GM12878 (cell line): ENCODE results near the gene LRRC3C. TPM values are rescaled to one million over a fixed set of nuclear protein-coding genes. Genes with fewer than 3 reads are reported as not detected.
A peak's percentile ranks its signal among the peaks of the same experiment; 100 is the strongest.

ENCODE experiments used
- BHLHE40 ChIP-seq, 2 experiments: fragments of 450-650 bp in 1 of 2; IDR thresholded peaks; 2 replicates each; pipeline ENCODE4 v1.6.1; 2011 to 2017; ENCODE audit warnings: low read depth in 2 of 2, borderline replicate concordance in 1 of 2, improper control_type of control experiment in 1 of 2, low read length in 1 of 2, mild to moderate bottlenecking in 1 of 2
- CEBPB ChIP-seq, 2 experiments: fragments of 150-350 bp in 1 of 2; IDR thresholded peaks; 2 replicates each; pipeline ENCODE4 v1.6.1; 2012 to 2014; ENCODE audit warnings: low read depth in 2 of 2, low read length in 2 of 2, borderline replicate concordance in 1 of 2, inconsistent platforms in 1 of 2
- FOXK2 ChIP-seq: fragments of 450-650 bp; IDR thresholded peaks from 2 replicates; pipeline ENCODE4 v1.6.1; 2017; ENCODE audit warnings: mild to moderate bottlenecking, moderate library complexity
- HSF1 ChIP-seq: fragments of 150-350 bp; IDR thresholded peaks from 2 replicates; pipeline ENCODE4 v1.6.1; 2014; ENCODE audit warnings: mild to moderate bottlenecking, low read depth, low read length
- NFIC ChIP-seq: IDR thresholded peaks from 2 replicates; pipeline ENCODE4 v1.6.1; 2012; ENCODE audit warnings: low read depth, mild to moderate bottlenecking, inconsistent platforms, low read length, moderate library complexity
- NR2F1 ChIP-seq: fragments of 450-650 bp; conservative IDR thresholded peaks from 2 replicates; pipeline ENCODE4 v1.6.1; 2017; ENCODE audit warnings: mild to moderate bottlenecking
- PAX8 ChIP-seq: fragments of 450-650 bp; IDR thresholded peaks from 2 replicates; pipeline ENCODE4 v1.6.1; 2017; ENCODE audit warnings: mild to moderate bottlenecking, moderate library complexity
- RB1 ChIP-seq: fragments of 450-650 bp; formaldehyde crosslinking; IDR thresholded peaks from 2 replicates; pipeline ENCODE4 v1.6.1; 2017; ENCODE audit warnings: mild to moderate bottlenecking, borderline replicate concordance
- RBBP5 ChIP-seq: fragments of 200-600 bp; sonication (generic); conservative IDR thresholded peaks from 2 replicates; pipeline ENCODE4 v1.6.1; 2016
- SP1 ChIP-seq: IDR thresholded peaks from one replicate; pipeline ENCODE4 v1.6.1; 2011; ENCODE audit warnings: low read depth, low read length
- SREBF1 ChIP-seq: IDR thresholded peaks from 2 replicates; pipeline ENCODE4 v1.6.1; 2012; ENCODE audit warnings: mild to moderate bottlenecking, low read length
- STAT3 ChIP-seq: IDR thresholded peaks from 2 replicates; pipeline ENCODE4 v1.6.1; 2011; ENCODE audit warnings: low read depth, low read length, improper control_type of control experiment
- polyA plus RNA-seq, 11 experiments: library from polyadenylated mRNA; depleted of rRNA in 4 of 11; unstranded in 6 of 11; stranded (reverse) in 5 of 11; fragments of >200 nt; fragmentation: Nextera tagmentation in 4 of 11; fragmentation: Illumina TruSeq in 1 of 11; extraction: Ambion mirVana in 4 of 11; extraction: Trizol in 1 of 11; gene quantifications; 1 replicate in 1 of 11; 2 replicates in 10 of 11; pipeline versions ENCODE4 v1.2.1 to v1.2.3, GENCODE V29; 2011 to 2016; ENCODE audit warnings: inconsistent platforms in 2 of 11, missing spikeins in 2 of 11, low read depth in 1 of 11
- total RNA-seq, 4 experiments: library from RNA; depleted of rRNA in 3 of 4; stranded (reverse); fragments of >200 nt in 3 of 4; fragmentation: Illumina TruSeq in 1 of 4; extraction: Trizol in 1 of 4; gene quantifications; 2 replicates each; pipeline versions ENCODE4 v1.2.1 to v1.2.3, GENCODE V29; 2013 to 2021
- TF ChIP-seq, protein P1 (sequence below): fragments of 450-650 bp; IDR thresholded peaks from 2 replicates; pipeline ENCODE4 v1.6.1; 2017; ENCODE audit warnings: mild to moderate bottlenecking
- TF ChIP-seq, protein P2 (sequence below): fragments of 450-650 bp; IDR thresholded peaks from 2 replicates; pipeline ENCODE4 v1.6.1; 2018; ENCODE audit warnings: mild to moderate bottlenecking, low read depth, moderate library complexity; ENCODE audit not compliant: partially characterized antibody
- TF ChIP-seq, protein P3 (sequence below): fragments of 450-650 bp; formaldehyde crosslinking; IDR thresholded peaks from 2 replicates; pipeline ENCODE4 v1.4.0; 2022; ENCODE audit warnings: mild to moderate bottlenecking, moderate library complexity
- TF ChIP-seq, protein P4 (sequence below): IDR thresholded peaks from 2 replicates; pipeline ENCODE4 v1.6.1; 2012; ENCODE audit warnings: mild to moderate bottlenecking, low read depth, low read length

Gene LRRC3C
- total and polyA plus RNA-seq, 10 of the 15 experiments (the other 5 are each of a cell fraction or from before 2014, with no cell fraction given), result not detected

GRCh38 chr17:39928858-39929645 lies 1.5 kb downstream of the LRRC3C start (continued):
- no peak for TF ChIP-seq FOXK2
- TF ChIP-seq NR2F1, result no peak
- TF ChIP-seq, protein P1, sequence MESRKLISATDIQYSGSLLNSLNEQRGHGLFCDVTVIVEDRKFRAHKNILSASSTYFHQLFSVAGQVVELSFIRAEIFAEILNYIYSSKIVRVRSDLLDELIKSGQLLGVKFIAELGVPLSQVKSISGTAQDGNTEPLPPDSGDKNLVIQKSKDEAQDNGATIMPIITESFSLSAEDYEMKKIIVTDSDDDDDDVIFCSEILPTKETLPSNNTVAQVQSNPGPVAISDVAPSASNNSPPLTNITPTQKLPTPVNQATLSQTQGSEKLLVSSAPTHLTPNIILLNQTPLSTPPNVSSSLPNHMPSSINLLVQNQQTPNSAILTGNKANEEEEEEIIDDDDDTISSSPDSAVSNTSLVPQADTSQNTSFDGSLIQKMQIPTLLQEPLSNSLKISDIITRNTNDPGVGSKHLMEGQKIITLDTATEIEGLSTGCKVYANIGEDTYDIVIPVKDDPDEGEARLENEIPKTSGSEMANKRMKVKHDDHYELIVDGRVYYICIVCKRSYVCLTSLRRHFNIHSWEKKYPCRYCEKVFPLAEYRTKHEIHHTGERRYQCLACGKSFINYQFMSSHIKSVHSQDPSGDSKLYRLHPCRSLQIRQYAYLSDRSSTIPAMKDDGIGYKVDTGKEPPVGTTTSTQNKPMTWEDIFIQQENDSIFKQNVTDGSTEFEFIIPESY, result no peak
- TF ChIP-seq RB1, result no peak
- no peak for TF ChIP-seq STAT3
- no peak for TF ChIP-seq PAX8
- TF ChIP-seq, protein P2, sequence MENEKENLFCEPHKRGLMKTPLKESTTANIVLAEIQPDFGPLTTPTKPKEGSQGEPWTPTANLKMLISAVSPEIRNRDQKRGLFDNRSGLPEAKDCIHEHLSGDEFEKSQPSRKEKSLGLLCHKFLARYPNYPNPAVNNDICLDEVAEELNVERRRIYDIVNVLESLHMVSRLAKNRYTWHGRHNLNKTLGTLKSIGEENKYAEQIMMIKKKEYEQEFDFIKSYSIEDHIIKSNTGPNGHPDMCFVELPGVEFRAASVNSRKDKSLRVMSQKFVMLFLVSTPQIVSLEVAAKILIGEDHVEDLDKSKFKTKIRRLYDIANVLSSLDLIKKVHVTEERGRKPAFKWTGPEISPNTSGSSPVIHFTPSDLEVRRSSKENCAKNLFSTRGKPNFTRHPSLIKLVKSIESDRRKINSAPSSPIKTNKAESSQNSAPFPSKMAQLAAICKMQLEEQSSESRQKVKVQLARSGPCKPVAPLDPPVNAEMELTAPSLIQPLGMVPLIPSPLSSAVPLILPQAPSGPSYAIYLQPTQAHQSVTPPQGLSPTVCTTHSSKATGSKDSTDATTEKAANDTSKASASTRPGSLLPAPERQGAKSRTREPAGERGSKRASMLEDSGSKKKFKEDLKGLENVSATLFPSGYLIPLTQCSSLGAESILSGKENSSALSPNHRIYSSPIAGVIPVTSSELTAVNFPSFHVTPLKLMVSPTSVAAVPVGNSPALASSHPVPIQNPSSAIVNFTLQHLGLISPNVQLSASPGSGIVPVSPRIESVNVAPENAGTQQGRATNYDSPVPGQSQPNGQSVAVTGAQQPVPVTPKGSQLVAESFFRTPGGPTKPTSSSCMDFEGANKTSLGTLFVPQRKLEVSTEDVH, result no peak
- TF ChIP-seq, protein P3, sequence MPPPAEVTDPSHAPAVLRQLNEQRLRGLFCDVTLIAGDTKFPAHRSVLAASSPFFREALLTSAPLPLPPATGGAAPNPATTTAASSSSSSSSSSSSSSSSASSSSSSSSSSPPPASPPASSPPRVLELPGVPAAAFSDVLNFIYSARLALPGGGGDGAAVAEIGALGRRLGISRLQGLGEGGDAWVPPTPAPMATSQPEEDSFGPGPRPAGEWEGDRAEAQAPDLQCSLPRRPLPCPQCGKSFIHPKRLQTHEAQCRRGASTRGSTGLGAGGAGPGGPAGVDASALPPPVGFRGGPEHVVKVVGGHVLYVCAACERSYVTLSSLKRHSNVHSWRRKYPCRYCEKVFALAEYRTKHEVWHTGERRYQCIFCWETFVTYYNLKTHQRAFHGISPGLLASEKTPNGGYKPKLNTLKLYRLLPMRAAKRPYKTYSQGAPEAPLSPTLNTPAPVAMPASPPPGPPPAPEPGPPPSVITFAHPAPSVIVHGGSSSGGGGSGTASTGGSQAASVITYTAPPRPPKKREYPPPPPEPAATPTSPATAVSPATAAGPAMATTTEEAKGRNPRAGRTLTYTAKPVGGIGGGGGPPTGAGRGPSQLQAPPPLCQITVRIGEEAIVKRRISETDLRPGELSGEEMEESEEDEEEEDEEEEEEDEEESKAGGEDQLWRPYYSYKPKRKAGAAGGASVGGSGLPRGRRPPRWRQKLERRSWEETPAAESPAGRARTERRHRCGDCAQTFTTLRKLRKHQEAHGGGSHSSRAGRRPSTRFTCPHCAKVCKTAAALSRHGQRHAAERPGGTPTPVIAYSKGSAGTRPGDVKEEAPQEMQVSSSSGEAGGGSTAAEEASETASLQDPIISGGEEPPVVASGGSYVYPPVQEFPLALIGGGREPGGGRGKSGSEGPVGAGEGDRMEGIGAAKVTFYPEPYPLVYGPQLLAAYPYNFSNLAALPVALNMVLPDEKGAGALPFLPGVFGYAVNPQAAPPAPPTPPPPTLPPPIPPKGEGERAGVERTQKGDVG (CRISPR knock-in tag), result no peak
- TF ChIP-seq NFIC, result peak; percentile 84
- 0 out of 4 replicates have a peak, but pooled peaks of 1 of the 2 experiments have one; percentile 7 for TF ChIP-seq BHLHE40 (IDR thresholded peaks at IDR 0.05; ENCODE audit: borderline replicate concordance in 1 of 2, low read depth in 2 of 2, low read length in 1 of 2)
- TF ChIP-seq CEBPB (IDR thresholded peaks at IDR 0.05; ENCODE audit: borderline replicate concordance in 1 of 2, low read depth in 2 of 2, low read length in 2 of 2), result no peak
- no peak for TF ChIP-seq SP1
- TF ChIP-seq, protein P4, sequence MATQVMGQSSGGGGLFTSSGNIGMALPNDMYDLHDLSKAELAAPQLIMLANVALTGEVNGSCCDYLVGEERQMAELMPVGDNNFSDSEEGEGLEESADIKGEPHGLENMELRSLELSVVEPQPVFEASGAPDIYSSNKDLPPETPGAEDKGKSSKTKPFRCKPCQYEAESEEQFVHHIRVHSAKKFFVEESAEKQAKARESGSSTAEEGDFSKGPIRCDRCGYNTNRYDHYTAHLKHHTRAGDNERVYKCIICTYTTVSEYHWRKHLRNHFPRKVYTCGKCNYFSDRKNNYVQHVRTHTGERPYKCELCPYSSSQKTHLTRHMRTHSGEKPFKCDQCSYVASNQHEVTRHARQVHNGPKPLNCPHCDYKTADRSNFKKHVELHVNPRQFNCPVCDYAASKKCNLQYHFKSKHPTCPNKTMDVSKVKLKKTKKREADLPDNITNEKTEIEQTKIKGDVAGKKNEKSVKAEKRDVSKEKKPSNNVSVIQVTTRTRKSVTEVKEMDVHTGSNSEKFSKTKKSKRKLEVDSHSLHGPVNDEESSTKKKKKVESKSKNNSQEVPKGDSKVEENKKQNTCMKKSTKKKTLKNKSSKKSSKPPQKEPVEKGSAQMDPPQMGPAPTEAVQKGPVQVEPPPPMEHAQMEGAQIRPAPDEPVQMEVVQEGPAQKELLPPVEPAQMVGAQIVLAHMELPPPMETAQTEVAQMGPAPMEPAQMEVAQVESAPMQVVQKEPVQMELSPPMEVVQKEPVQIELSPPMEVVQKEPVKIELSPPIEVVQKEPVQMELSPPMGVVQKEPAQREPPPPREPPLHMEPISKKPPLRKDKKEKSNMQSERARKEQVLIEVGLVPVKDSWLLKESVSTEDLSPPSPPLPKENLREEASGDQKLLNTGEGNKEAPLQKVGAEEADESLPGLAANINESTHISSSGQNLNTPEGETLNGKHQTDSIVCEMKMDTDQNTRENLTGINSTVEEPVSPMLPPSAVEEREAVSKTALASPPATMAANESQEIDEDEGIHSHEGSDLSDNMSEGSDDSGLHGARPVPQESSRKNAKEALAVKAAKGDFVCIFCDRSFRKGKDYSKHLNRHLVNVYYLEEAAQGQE, result no peak
- TF ChIP-seq SREBF1, result no peak
- no peak for TF ChIP-seq RBBP5
- TF ChIP-seq HSF1, result no peak
